Choroid plexus epithelial cell (primary cell): ENCODE results near the gene FRMPD3.

ENCODE experiments used
- DNase-seq: peaks from one replicate; pipeline ENCODE4 v3.0.0-alpha.2; 2010; ENCODE audit warnings: low read depth
- H3K4me3 ChIP-seq: 2 replicates; pipeline ENCODE4 v1.5.1; 2011; ENCODE audit warnings: low read depth, mild to moderate bottlenecking, control low read depth, low read length, moderate library complexity
- CTCF ChIP-seq: conservative IDR thresholded peaks from 2 replicates; pipeline ENCODE4 v1.5.1; 2011; ENCODE audit warnings: low read depth, mild to moderate bottlenecking, control low read depth, inconsistent platforms, low read length, moderate library complexity

Gene FRMPD3

GRCh38 chrX:107477406-107477805 is 28.0 kb downstream of the FRMPD3 start:
- DNase-seq: no peak
- no peak for TF ChIP-seq CTCF
- H3K4me3 ChIP-seq: no peak overlapping the region

- no peak for TF ChIP-seq CTCF
- DNase-seq: no peak
- no peak overlapping the region for H3K4me3 ChIP-seq
Measured at GRCh38 chrX:107480272-107480671, 30.8 kb downstream of the FRMPD3 start.

DNA sequence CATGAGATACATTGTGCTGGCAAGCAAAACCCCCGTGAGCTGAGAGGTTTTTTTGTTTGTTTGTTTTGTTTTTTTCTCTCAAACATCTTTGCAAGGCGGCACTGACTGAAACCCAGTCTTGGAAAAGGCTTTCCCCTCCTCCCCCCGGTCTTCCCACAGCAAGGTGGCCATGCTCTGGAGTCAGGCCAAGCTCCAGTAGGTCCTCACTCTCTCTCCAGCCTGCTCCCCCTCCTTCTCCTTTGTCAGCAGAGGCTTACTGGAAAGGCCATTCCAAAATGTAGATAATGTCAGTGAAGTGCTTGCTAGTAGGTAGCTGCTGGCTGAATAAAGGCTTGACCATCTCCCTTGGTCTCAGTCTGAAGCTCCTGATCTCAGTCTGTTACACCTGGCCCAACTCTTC is 32.6 kb downstream of the FRMPD3 start:
- H3K4me3 ChIP-seq: no peak overlapping the region
- TF ChIP-seq CTCF: no peak
- DNase-seq: no peak

DNA sequence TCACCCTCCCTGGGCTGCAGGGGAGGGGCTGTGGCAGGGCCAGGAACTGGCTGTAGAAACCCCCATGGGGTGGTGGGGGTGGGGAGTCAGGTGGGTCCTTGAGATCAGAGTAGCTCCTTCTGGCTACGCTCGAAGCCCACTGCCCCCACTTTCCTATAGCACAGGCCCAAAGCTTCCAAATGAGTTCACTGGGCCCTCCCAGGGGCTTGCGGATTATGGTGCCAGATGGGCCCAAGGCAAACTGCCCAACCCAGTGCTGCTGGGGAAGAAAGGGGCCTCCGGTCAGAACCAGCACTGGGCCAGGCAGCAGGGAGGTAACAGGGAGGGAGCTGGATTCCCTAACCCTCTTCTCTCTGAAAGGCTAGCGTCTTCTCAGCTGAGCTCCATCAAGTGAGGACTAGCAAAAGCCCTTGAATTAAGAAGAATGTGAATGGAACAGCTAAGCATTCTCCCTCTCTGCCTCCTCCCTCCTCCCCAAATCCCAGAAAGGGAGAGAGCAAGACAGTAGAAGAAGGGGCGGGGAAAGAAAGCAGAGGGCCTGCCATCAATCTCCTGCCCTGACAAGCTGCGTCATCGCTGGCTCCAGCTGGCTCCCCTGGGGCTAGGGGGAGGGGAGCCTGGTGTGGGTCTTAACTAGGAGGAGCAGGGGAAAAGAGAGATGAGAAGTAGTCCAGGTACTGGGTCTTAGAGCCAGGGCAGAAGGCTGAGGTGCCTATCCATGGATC is 34.7 kb downstream of the FRMPD3 start:
- DNase-seq: no peak
- no peak for TF ChIP-seq CTCF
- H3K4me3 ChIP-seq: no peak overlapping the region

DNA sequence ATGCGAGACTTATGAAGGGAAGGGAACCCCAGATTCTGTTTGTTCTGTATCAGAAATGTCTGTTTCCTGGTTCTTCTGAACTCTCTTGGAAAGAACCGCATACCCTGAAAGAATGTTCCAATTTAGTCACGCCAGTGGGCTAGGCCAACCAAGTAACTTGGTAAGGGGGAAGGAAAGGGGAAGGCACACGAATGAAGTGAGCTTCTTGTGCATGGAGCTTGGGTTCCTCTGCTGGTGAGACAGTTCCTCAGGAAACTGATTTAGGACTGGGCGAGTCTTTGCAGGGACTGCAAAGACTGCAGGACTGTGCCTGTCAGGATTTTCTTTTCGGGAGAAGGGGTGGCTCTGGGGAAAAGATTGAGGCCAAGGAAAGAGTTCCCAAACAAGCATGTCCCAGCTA is 35.6 kb downstream of the FRMPD3 start:
- H3K4me3 ChIP-seq: no peak overlapping the region
- DNase-seq: no peak
- no peak for TF ChIP-seq CTCF

GRCh38 chrX:107493141-107493540 is 43.7 kb downstream of the FRMPD3 start:
- no peak for DNase-seq
- TF ChIP-seq CTCF: no peak
- H3K4me3 ChIP-seq: no peak overlapping the region

DNA sequence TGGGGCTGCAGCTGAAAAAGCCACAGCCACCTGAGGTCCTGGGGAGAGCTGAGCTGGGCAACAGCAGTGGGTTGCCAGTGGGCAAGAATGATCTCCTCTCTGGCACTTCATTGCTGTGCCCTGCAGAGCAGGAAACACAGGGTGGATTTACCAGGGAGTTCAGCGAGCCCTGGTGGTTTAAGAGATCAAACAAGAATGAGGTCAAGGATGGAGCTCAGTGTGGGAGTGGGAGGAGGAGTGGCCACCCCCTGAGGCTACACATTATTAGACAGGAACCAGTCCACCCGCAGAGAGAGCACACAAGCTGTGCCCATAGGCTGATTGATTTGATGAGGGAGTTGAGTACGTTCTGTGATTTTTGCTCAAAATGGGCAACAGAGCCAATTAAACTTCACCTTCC is 47.3 kb downstream of the FRMPD3 start:
- H3K4me3 ChIP-seq: no peak overlapping the region
- TF ChIP-seq CTCF: no peak
- no peak for DNase-seq
